ENCODE results near the gene YARS2. TPM values are rescaled to one million over a fixed set of nuclear protein-coding genes. Genes with fewer than 3 reads are reported as not detected.

Gene YARS2
- total RNA-seq, 2 donors from 2014 or later = 14.1 to 28.0 TPM

GRCh38 chr12:32718926-32719325 is 36.8 kb downstream of the YARS2 start:
- H3K27ac ChIP-seq = no peak overlapping the region
- no peak overlapping the region for H3K4me3 ChIP-seq
- H3K4me1 ChIP-seq = no peaks in the 10 kb centered on the region
- peaks cover 4% of the 10 kb centered on the region for H3K36me3 ChIP-seq
- H3K9me3 ChIP-seq = no peaks in the 10 kb centered on the region
- no peak overlapping the region for H3K9ac ChIP-seq (ENCODE audit: low read depth in 2 of 2, low read length in 2 of 2)
- no peaks in the 10 kb centered on the region for H3K27me3 ChIP-seq
- no peak for DNase-seq
- no peak for TF ChIP-seq CTCF (IDR thresholded peaks at IDR 0.05)
- intact Hi-C loops (cut with DNase I) = no loop called here

GRCh38 chr12:32714772-32715171 is 40.9 kb downstream of the YARS2 start:
- H3K9ac ChIP-seq (ENCODE audit: low read depth in 2 of 2, low read length in 2 of 2) = no peak overlapping the region
- intact Hi-C loops (cut with DNase I) = no loop called here
- peak; percentile 37 for DNase-seq

GRCh38 chr12:32708926-32709325 is 46.8 kb downstream of the YARS2 start:
- no peak for DNase-seq
- Histone ChIP-seq H3K4me3 (no peak overlapping the region), H3K4me1 (no peaks in the 10 kb centered on the region), H3K9me3 (no peaks in the 10 kb centered on the region), H3K36me3 (no peaks in the 10 kb centered on the region), H3K9ac (ENCODE audit: low read depth in 2 of 2, low read length in 2 of 2) (no peak overlapping the region), H3K27ac (no peak overlapping the region), H3K27me3 (no peaks in the 10 kb centered on the region)
- intact Hi-C loops (cut with DNase I) = no loop called here
- no peak for TF ChIP-seq CTCF (IDR thresholded peaks at IDR 0.05)

More at GRCh38 chr12:32714772-32715171, 40.9 kb downstream of the YARS2 start:
- Histone ChIP-seq H3K9me3 (no peaks in the 10 kb centered on the region), H3K36me3 (no peaks in the 10 kb centered on the region), H3K27ac (no peak overlapping the region), H3K4me1 (no peaks in the 10 kb centered on the region), H3K27me3 (no peaks in the 10 kb centered on the region), H3K4me3 (no peak overlapping the region)
- no peak for TF ChIP-seq CTCF (IDR thresholded peaks at IDR 0.05)

GRCh38 chr12:32706335-32707024 is 49.2 kb downstream of the YARS2 start:
- Histone ChIP-seq H3K9ac (ENCODE audit: low read depth in 2 of 2, low read length in 2 of 2) (no peak overlapping the region), H3K4me3 (no peak overlapping the region), H3K27me3 (no peaks in the 10 kb centered on the region), H3K36me3 (no peaks in the 10 kb centered on the region), H3K27ac (no peak overlapping the region), H3K4me1 (no peaks in the 10 kb centered on the region), H3K9me3 (no peaks in the 10 kb centered on the region)
- no peak for TF ChIP-seq CTCF (IDR thresholded peaks at IDR 0.05)
- intact Hi-C loops (cut with DNase I) = no loop called here
- no peak for DNase-seq

- intact Hi-C loops (cut with DNase I) = no loop called here
- no peaks in the 10 kb centered on the region for H3K36me3 ChIP-seq
Observed at GRCh38 chr12:32705783-32706182, 49.9 kb downstream of the YARS2 start.

More at GRCh38 chr12:32705783-32706182, 49.9 kb downstream of the YARS2 start:
- TF ChIP-seq CTCF (IDR thresholded peaks at IDR 0.05) = no peak
- no peak for DNase-seq
- H3K9me3 ChIP-seq = no peaks in the 10 kb centered on the region
- H3K4me3 ChIP-seq = no peak overlapping the region
- H3K9ac ChIP-seq (ENCODE audit: low read depth in 2 of 2, low read length in 2 of 2) = no peak overlapping the region
- no peaks in the 10 kb centered on the region for H3K4me1 ChIP-seq
- H3K27me3 ChIP-seq = no peaks in the 10 kb centered on the region
- H3K27ac ChIP-seq = no peak overlapping the region

All from colonic mucosa (tissue), 4 donors.